Smooth muscle cell of the brain vasculature (primary cell): Measurements from ENCODE around the gene CPXM1.
"Not testable (repeated sequence)": the region's sequence is repeated elsewhere in the genome, so short reads cannot be mapped to it uniquely, and the experiment has no call there.

Experiments used
- DNase-seq: peaks from one replicate; pipeline ENCODE4 v3.0.0-alpha.2; 2012; ENCODE audit warnings: low read depth, low spot score

CPXM1 gene

DNA sequence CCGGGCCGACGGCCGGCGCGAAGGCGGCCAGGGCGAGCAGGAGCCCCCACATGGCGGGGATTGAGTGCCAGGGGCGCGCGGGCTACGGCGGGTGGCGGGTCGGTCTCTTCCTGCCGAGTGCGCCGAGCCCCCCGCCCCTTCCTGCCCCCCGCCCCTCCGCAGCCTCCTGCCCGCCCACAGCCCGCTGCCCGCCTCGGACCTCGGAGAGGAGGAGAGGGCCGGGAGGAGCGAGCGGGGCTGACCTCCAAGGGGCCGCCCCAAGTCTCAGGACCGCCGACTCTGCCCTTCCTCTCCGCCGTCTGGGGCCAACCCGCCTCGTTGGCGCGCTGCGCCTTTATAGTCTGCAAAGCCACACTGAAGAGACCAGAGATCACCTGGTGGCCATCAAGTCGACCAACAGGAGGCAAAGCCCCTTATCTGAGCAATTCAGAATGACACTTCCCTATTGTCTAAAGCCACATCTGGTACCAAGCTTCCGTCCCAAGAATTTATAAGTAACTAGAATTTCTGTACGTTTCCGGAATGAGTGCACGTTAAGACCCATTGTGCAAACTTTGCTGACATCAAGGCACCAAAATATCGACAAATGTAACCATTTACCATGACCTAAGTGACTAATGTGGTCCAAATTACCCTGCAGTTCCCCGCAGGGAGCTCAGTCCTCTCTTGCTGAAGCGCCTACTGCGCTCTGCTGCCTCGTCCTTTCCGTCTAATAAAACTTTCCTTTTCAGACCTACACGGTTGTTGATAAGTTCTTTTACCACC is at the start of gene CPXM1:
Gene CPXM1, minus strand, starts transcription at position 107 of the 765 bp plus-strand sequence. Its CDS starts 55 bp downstream, at position 52.
- no peak for DNase-seq

DNA sequence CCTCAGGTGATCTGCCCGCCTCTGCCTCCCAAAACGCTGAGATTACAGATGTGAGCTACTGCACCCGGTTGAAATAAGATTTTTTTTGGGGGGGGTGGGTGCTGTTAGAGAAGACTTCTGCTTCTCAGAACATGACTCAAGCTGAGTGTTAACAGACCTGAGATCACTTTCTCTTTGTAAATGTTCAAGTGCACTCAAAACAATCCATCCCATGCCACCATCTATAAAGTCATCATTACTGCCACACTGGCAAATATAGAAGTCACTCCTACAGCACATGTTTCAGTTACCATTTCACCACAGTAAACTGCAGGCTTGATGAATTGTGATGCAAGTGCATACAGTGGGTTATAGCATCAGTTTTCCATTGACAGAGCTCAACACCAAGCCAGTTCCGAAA is 49.1 kb upstream of the CPXM1 start:
- DNase-seq, result no peak

DNA sequence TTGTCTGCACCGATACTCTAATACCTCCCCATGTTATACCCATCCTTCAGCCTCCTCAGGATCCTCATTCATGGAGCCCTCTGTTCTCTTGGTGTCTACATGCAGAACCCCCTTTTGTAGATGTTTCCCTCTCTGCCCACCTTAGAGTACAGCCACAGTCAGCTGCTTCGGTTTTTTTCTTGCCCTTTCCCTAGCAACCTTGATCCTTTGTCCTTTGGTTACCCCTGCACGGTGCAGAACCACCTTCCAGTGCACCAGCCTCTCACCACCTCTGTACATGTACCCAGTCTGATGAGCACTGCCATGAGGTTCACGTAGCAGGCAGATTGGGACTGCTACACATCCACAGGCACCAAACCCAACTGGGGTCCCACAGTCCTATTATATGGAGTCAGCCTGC is 47.4 kb upstream of the CPXM1 start:
- no peak for DNase-seq

DNA sequence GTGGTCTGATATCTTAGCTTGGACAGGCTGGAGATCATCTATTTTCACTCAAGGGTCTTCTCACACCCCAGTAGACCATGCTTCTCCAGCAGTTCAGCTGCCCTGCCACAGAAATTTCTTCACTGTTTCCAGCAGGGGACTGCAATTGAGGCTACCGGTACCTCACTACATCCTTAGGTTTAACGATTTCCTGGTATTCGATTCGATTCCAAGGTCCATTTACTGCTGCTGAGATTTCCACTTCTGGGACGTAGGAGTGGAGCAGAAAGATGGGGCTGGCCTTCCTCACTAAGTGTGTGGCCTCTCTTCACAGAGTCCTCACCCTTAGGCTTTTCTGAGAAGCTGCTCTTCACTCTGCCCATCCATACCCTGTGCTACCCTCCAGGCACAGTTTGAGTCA is 46.3 kb upstream of the CPXM1 start:
- DNase-seq, result no peak

DNA sequence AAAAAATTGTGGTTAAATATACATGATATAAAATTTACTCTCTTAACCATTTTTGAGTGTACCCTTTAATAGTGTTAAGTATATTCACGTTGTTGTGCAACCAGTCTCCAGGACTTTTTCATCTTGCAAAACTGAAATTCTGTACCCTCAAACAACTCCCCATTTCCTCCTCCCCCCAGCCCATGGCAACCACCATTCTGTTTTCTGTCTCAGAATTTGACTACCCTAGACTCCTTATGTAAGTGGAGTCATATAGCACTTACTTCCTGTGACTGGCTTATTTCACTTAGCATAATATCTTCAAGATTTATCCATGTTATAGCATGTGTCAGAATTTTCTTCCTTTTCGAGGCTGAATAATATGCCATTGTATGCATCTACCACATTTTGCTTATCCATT is 45.2 kb upstream of the CPXM1 start:
- DNase-seq, result no peak

DNA sequence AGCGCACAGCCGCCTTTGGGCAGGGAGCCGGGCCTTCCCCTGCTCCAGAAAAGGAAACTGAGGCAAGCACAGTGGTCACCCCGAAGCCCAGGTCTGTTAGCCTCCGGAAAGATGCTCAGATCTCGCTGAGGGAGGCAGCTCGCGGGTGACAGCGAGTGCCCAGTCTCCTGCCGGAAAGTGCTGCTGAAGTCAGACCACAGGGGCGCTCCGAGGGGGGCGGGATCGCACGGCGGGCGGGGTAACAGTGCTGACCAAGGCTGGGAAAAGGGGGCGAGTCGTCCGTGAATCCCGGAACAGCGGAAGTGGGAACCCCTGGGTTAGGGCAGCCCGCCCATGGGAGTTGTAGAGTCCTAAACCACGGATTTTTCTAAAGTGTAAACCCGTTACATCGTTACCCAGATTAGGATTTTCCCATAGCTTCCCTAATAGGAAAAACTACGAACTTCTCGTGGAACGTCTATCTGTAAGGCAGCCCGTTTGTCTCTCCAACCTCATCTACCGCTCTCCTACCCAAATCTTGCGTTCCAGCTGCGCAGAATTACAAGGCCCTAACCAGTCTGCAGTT is 40.6 kb upstream of the CPXM1 start:
- DNase-seq, result no peak

DNA sequence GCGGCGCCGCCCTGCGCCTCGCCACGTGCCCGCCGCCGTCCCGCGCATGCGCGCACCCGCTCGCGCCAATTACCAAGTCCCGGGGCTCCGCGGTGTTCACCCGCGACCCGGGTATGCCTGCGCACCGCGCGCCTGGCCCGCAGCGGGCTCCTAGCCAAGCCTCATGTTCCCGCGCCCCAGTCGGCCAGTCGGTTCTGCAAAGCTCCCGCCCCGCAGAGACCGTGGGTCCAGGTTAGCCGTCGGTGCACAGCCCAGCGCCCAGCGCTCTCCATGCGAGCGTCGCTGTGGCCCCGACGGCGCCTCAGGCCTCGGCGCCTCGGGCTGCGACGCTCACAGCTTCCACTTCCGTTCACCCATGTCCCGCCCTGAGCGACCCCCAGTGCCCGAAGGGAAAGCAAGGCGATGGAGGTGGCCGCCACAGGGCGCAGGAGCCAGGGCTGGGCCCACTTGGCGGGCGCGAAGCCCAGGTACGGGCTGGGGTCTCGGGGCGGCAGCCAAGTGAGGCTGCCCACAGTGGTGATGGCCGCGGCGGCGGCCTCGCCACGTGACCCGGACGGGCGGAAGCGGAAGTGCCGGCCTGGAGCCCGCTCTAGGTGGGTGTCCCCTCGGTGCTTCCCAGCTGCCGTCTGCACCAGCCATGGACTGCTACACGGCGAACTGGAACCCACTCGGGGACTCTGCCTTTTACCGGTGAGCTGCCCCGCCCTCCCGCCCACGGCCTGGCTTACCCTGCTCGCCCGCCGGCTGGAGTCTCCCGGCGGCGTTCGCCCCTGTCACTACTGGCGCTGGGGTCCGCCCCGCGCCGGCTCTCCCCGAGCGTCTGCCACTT is 39.9 kb upstream of the CPXM1 start, which contains the start of the genes PCED1A and VPS16:
Gene PCED1A, minus strand, starts transcription at position 518 of the 829 bp plus-strand sequence. CDS start 743 bp downstream, outside the sequence.
Gene VPS16, plus strand, starts transcription at position 608 of the 829 bp plus-strand sequence. Its CDS starts 30 bp downstream, at position 638.
- no peak for DNase-seq

DNA sequence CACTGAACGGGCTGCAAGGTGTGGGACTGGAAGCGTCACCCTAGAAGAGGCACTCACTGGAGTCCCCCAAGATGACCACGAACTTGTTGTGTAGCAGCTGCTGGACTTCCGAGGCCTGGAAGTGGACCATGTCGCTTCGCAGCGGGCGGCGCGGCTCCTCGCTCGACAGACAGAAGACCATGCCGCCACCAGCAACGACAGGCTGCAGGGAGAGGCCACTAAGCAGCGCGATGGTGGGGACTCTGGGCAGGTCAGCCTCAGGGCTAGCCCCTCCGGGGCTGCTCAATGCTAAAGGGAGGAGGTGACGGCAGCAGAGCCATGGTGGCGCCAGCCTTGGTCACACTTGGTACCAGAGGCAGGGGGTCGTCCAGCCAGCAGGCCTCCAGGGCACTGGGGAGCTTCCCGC is 39.3 kb upstream of the CPXM1 start:
- DNase-seq, result no peak

DNA sequence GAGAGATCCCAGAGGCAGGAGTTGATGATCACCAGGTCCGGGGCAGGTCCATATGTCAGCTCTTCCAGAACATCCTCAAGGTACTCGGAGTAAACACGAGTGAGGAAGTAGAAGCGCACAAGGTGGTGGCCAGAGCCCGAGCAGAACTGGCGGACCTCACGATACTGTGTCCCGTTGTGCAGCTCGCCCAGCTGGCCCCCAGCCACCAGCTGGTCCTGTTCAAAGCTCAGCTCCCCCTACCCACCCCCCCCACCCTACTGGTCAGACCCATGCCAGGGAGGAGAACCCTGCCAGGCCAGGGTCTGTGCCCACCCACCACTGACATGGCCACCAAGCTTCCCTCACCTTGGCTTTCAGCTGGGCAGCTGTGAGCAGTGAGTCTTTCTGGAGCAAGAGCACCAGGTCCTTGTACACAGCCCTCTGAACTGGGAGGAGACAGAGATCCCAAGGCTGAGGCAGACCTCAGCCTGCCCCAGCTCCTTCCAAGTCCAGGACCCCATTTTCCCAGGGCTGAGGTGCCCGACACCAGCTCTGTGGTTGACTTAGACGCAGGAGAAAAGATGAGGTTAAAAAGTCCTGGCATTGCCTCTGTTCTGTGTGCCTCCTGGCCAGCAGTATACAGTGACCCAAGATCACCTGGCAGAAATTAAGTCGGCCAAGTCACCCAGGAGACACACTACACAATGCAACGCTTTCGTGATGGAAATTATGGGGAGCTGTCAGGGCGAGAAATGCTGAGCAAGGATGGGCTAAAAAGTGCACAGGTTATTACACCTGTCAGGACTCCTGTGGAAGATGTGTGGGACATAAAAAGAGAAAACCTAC is 38.6 kb upstream of the CPXM1 start:
- no peak for DNase-seq

DNA sequence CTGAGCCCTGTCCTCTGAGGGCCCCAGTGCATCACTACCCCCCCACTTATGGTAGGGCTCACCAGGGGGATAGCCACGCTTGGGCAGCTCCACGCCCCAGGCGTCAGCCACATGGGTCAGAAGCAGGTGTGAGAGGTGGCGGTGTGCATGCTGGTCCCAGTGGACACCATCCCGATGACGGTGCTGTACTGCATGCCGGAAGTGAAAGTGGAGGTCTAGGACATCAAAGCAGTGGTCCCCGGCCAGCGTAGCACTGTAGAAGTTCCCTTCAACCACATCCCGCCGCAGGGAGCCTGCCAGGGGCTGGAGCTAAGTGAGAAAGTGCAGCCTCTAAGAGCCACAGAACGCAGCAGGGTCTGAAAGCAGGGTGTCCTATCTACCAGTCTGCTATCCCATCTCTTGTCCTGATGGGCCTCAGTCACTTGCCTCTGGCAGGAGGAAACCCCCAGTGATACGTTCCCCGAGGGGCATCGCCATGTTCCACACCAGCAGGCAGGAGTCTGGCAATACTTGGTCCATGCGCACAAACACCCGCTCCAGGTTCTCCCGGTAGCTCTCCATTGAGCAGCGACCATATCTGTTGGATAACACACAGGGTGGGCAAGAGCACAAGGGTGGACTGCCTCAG is 37.9 kb upstream of the CPXM1 start:
- no peak for DNase-seq

DNA sequence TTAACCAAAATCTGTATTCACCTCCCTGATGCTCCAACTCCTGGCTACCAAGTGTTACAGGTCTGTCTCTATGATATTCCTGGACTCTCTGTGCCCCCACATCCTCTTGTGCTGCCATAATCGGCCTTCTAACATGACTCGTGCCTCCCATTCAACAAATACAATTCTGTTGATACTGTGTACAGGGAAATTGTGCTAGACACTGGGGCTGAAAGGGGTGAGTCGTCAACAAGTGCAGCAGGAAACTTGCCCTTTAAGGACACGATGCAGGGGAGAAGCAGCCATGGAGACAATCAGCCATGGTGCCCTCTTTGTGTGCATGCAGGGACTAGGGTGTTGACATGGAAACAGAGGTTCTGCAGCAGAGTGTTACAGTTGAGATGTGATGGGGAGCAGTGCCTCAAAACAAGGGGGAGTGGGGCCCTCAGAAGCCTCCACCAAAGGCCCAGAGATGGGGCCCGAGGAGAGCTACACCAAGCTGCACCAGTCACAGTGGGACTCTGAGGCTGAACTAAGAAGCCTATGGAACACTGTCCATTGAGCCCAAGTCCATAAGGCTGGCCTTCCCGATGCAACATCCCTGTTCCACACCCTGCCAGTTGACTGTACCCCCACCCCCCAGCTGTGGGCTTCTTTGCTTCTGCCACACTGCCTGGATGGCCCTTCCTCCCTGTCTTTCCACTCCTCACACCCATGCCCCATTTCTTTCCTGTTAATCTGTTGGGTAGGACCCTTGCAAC is 37.0 kb upstream of the CPXM1 start:
- DNase-seq, result no peak

DNA sequence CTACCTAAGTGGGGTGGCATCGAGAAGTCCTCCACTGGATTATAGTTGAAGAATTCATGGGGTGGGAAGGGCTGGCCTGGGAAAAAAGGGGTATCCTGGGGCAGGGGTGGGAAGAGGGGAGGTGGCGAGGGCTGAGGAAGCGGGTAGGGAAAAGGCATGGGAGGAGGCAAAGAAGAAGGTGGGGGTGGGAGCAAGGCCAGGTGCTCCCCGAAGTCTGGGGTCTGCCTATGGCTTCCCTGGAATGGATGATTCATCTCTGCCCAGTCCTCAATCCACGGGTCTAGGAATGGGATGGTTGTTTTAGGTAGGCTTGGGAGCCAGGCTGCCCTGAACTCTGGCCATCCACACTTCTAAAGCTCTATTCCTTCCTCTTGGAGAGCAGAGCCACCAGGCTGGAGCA is 35.6 kb upstream of the CPXM1 start:
- no peak for DNase-seq

DNA sequence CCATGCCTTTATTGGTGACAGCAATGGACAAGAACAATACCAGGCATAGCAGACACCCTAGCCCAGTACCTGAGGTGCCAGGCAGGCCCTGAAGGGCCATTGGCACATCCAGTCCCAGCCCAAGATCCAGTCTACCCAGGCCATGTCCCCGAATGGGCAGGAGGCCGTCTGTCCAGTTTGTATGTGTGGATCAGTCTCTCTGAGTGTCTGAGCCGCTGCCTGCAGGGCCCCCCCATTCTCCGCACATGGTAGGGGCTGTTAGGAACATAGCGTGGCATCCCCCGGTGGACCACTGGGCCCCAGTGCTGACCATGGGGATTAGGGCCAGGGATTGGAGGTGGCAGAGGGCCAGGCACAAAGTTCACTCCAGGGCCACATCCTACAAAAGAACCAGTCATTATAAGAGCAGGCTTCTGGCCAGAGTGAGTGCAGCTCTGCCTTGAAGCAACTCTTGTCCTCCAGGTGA is 34.9 kb upstream of the CPXM1 start:
- no peak for DNase-seq

DNA sequence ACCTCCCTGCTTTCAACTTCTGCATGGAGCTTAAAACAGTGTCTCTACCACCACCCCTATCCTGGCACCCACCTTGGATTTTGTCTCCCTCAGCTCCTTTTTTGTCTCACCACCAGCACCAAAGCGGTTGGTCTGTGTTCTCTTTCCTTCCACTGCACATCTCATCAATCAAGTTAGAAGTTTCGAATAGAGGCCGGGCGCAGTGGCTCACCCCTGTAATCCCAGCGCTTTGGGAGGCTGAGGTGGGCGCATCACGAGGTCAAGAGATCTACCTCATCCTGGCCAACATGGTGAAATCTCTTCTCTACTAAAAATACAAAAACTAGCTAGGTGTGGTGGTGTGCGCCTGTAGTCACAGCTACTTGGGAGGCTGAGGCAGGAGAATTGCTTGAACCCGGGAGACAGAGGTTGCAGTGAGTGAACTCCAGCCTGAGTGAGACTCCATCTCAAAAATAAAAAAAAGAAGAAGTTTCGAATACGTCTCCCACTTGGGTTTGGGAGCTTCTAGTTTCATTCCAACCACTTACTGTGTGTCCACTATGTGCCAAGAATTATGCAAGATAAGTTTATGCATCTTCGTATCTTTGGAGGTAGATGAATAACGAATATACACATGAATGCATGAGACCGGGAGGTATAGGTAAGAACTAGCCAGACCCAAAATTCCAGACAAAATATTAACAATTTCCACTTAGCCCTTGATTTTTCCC is 34.1 kb upstream of the CPXM1 start:
- DNase-seq, result no peak

DNA sequence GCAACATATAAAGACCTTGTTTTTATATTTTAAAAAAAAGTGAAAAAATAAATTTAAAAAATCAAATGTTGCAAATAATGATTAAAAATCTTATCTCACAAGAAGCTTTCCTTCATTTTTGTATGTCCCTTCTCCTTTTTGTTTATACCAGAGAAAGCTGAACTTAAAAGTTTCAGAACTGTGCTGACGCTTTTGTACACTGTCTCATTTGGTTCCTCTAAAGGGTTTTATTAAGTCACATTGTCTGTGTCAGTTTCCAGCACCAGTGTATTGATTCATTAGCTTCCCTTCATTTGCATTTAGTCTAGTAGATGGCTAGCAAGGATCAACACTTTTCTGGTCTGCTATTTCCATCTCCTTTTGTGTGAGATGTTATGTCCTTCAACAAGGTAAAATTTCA is 33.3 kb upstream of the CPXM1 start:
- DNase-seq, result no peak

DNA sequence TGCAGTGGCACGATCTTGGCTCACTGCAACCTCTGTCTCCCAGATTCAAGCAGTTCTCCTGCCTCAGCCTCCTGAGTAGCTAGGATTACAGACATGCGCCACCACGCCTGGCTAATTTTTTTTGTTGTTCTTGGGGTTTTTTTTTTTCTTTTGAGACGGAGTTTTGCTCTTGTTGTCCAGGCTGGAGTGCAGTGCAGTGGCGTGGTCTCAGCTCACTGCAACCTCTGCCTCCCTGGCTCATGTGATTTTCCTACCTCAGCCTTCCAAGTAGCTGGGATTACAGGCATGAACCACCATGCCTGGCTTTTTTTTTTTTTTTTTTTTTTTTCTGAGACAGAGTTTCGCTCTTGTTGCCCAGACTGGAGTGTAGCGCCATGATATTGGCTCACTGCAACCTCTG is 30.8 kb upstream of the CPXM1 start:
- not testable (repeated sequence) for DNase-seq

DNA sequence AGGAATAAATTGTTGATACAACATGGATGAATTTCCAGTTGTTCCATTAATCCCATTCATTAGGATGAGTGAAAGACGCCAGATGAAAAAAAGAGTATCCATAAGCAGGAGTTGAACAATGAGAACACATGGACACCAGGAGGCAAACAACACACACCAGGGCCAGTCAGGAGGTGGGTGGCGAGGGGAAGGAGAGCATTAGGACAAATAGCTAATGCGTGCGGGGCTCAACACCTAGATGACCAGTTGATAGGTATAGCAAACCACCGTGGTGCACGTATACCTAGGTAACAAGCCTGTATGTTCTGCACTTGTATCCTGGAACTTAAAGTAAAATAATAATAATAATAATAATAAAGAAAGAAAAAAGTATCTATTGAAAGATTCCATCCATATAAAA is 28.9 kb upstream of the CPXM1 start:
- no peak for DNase-seq

DNA sequence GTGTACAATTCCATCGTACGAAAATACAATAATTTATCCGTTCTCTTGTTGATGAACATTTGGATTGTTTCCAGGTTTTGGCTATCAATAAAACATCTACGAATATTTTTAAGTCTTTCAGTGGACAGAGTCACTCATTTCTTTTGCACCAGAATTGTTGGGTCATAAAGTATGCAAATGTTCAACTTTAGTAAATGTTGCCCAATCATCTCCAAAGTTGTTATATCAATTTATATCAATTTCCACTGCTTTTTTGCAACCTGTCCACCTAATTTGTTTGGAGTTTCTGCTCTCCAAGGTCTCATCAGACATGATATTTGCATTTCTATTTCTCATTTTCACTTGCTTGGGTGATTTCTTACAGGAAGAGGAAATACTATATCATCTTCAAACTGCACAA is 26.2 kb upstream of the CPXM1 start:
- DNase-seq, result no peak

DNA sequence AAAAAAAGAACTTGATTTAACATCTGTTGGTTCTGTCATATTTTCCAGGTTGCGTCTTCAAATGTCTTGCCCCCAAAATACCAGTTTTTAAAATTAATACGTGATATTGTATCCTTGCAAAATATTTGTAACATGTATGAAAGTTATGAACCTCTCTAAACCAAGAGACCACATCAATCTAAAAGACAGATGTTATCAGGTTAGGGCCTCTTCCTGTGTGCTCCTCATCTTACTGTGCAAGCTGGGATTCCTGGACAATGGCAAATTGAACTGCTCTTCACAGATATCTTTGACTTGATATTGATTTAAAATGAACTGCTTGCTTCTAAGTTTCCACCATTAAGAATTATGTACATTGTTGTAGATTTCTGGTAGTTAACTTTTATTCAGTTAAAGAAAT is 25.3 kb upstream of the CPXM1 start:
- DNase-seq, result no peak

DNA sequence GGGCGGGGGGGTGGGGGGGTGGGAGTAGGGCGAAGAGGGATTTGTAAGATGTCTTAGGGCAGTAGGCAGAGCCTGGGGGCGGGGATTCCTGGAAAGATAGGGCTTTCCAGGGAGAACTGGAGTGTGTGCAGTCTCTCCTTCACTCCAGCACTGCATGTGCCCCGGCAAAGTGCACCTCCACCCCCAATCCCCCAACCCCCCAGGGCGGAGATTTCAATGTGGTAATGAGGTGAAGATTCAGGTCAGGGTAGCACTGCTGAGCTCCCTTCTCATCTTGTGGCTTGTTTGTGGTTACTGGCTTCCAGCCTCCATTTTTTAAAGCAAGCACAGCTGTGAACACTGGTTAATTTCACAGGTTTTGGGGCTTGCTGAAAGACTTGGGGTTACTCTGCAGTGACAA is 21.6 kb upstream of the CPXM1 start:
- DNase-seq, result no peak
